K562 (cell line): ENCODE data around the gene MLC1. TPM values are rescaled to one million over a fixed set of nuclear protein-coding genes. Genes with fewer than 3 reads are reported as not detected.

Experiments used
- CHD7 ChIP-seq: fragments of 200-600 bp; sonication (generic); IDR thresholded peaks from one replicate; pipeline ENCODE4 v1.6.1; 2012; ENCODE audit warnings: mild to moderate bottlenecking, low read depth, low read length, inconsistent platforms
- CREB5 ChIP-seq: fragments of 250-450 bp; sonication (Bioruptor Pico); IDR thresholded peaks from 2 replicates; pipeline ENCODE4 v1.5.0; 2020; ENCODE audit warnings: mild to moderate bottlenecking
- IRF9 ChIP-seq: fragments of 450-650 bp; IDR thresholded peaks from 2 replicates; pipeline ENCODE4 v1.6.1; 2016; ENCODE audit warnings: missing biosample characterization, missing genetic modification characterization
- MTA1 ChIP-seq: fragments of 450-650 bp; IDR thresholded peaks from 2 replicates; pipeline ENCODE4 v1.6.1; 2017; ENCODE audit warnings: borderline replicate concordance
- RBM25 ChIP-seq: fragments of 200-400 bp; formaldehyde crosslinking; IDR thresholded peaks from 2 replicates; pipeline ENCODE4 v1.6.1; 2018; ENCODE audit warnings: low read length, low read depth, moderate library complexity; ENCODE audit not compliant: severe bottlenecking
- RCOR1 ChIP-seq, 2 experiments: IDR thresholded peaks; 2 replicates each; pipeline ENCODE4 v1.6.1; 2012; ENCODE audit warnings: low read depth in 2 of 2, low read length in 2 of 2, borderline replicate concordance in 1 of 2, improper control_type of control experiment in 1 of 2
- THRB ChIP-seq: fragments of 450-650 bp; formaldehyde crosslinking; conservative IDR thresholded peaks from 2 replicates; pipeline ENCODE4 v1.4.0; 2022; ENCODE audit warnings: mild to moderate bottlenecking, missing genetic modification characterization
- TOE1 ChIP-seq, 2 experiments: fragments of 450-650 bp in 1 of 2; sonication (generic) in 1 of 2; formaldehyde crosslinking in 1 of 2; IDR thresholded peaks; 2 replicates each; pipeline versions ENCODE4 v1.7.1 to v1.8.0; 2016 to 2022; ENCODE audit warnings: borderline replicate concordance in 2 of 2, mild to moderate bottlenecking in 2 of 2, antibody characterized with exemption in 1 of 2, inconsistent platforms in 1 of 2, low read depth in 1 of 2, missing genetic modification reagents in 1 of 2, moderate library complexity in 1 of 2
- ZC3H8 ChIP-seq: fragments of 450-650 bp; IDR thresholded peaks from 2 replicates; pipeline ENCODE4 v1.6.1; 2017
- ZFP36 ChIP-seq: fragments of 150-350 bp; IDR thresholded peaks from 2 replicates; pipeline ENCODE4 v1.6.1; 2018; ENCODE audit warnings: low read length, low read depth; ENCODE audit not compliant: partially characterized antibody
- ZNF316 ChIP-seq: fragments of 450-650 bp; IDR thresholded peaks from 2 replicates; pipeline ENCODE4 v1.6.1; 2016
- ZNF57 ChIP-seq: fragments of 450-650 bp; formaldehyde crosslinking; IDR thresholded peaks from 2 replicates; pipeline ENCODE4 v1.4.0; 2020; ENCODE audit warnings: mild to moderate bottlenecking, moderate library complexity
- ZNF695 ChIP-seq: fragments of 450-650 bp; formaldehyde crosslinking; IDR thresholded peaks from 2 replicates; pipeline ENCODE4 v1.4.0; 2020; ENCODE audit warnings: mild to moderate bottlenecking, moderate library complexity
- polyA plus RNA-seq, 8 experiments: library from polyadenylated mRNA; depleted of rRNA in 4 of 8; stranded (reverse) in 5 of 8; unstranded in 3 of 8; fragments of >200 nt; fragmentation: Nextera tagmentation in 2 of 8; fragmentation: Illumina TruSeq in 1 of 8; extraction: Ambion mirVana in 2 of 8; extraction: Trizol in 1 of 8; gene quantifications; 2 replicates each; pipeline versions ENCODE4 v1.2.1 to v1.2.3, GENCODE V29; 2011 to 2014; ENCODE audit warnings: inconsistent platforms in 1 of 8, missing spikeins in 1 of 8
- total RNA-seq, 7 experiments: library from RNA; depleted of rRNA in 6 of 7; stranded (reverse); fragments of >200 nt in 6 of 7; fragmentation: Illumina TruSeq in 2 of 7; extraction: Trizol in 2 of 7; gene quantifications; 2 replicates each; pipeline versions ENCODE4 v1.2.1 to v1.2.3, GENCODE V29; 2011 to 2021; ENCODE audit warnings: low replicate concordance in 1 of 7

MLC1 gene
- total and polyA plus RNA-seq, 9 of the 15 experiments (the other 6 are each of a cell fraction or from before 2014, with no cell fraction given) = 0.06 to 0.98 (median 0.39) TPM

- no peak for TF ChIP-seq THRB (CRISPR knock-in tag)
- no peak for TF ChIP-seq CHD7
- no peak for TF ChIP-seq ZNF316
- no peak for TF ChIP-seq TOE1 (IDR thresholded peaks at IDR 0.05; ENCODE audit: borderline replicate concordance)
- no peak for TF ChIP-seq TOE1 (CRISPR knock-in tag; IDR thresholded peaks at IDR 0.05; ENCODE audit: borderline replicate concordance, low read depth)
- no peak for TF ChIP-seq ZNF695 (CRISPR knock-in tag)
- TF ChIP-seq MTA1 = no peak
- peak; percentile 97 for TF ChIP-seq RBM25
- no peak for TF ChIP-seq ZC3H8
- TF ChIP-seq RCOR1 (IDR thresholded peaks at IDR 0.05; ENCODE audit: borderline replicate concordance in 1 of 2, low read depth in 2 of 2, low read length in 2 of 2) = peak in 1 of 2 experiments; percentile 70; a peak in 2 of 4 replicates
- TF ChIP-seq ZNF57 (CRISPR knock-in tag) = no peak
- TF ChIP-seq ZFP36 = peak; percentile 90
- TF ChIP-seq IRF9 = no peak
- TF ChIP-seq CREB5 (CRISPR knock-in tag) = no peak
Observed at GRCh38 chr22:50118129-50118528, 32.9 kb upstream of the MLC1 start (continued).
